Measurements from ENCODE around the gene HBG2.

The HBG2 gene

GRCh38 chr11:5240458-5240857 lies 14.1 kb downstream of the HBG2 start:
- TF ChIP-seq, protein P1, sequence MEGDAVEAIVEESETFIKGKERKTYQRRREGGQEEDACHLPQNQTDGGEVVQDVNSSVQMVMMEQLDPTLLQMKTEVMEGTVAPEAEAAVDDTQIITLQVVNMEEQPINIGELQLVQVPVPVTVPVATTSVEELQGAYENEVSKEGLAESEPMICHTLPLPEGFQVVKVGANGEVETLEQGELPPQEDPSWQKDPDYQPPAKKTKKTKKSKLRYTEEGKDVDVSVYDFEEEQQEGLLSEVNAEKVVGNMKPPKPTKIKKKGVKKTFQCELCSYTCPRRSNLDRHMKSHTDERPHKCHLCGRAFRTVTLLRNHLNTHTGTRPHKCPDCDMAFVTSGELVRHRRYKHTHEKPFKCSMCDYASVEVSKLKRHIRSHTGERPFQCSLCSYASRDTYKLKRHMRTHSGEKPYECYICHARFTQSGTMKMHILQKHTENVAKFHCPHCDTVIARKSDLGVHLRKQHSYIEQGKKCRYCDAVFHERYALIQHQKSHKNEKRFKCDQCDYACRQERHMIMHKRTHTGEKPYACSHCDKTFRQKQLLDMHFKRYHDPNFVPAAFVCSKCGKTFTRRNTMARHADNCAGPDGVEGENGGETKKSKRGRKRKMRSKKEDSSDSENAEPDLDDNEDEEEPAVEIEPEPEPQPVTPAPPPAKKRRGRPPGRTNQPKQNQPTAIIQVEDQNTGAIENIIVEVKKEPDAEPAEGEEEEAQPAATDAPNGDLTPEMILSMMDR (conservative IDR thresholded peaks at IDR 0.05; ENCODE audit: low read length) = no peak
- TF ChIP-seq EZH2phosphoT487 (IDR thresholded peaks at IDR 0.05; ENCODE audit: borderline replicate concordance) = no peak
- Histone ChIP-seq H2AFZ (ENCODE audit: low read length) (no peak overlapping the region), H3K79me2 (ENCODE audit: insufficient read depth, low read length) (no peaks in the 10 kb centered on the region), H3K36me3 (ENCODE audit: insufficient read depth, low read length) (no peaks in the 10 kb centered on the region), H3F3A (ENCODE audit: low read depth) (no peaks in the 10 kb centered on the region), H4K20me1 (ENCODE audit: insufficient read depth, low read length, poor library complexity, severe bottlenecking) (no peaks in the 10 kb centered on the region), H3K27me3 (ENCODE audit: insufficient read depth, low read length, poor library complexity, severe bottlenecking) (no peaks in the 10 kb centered on the region), H3K4me1 (ENCODE audit: insufficient read depth, low read length, poor library complexity, severe bottlenecking) (peaks cover 4% of the 10 kb centered on the region), H3K4me3 (ENCODE audit: low read length, poor library complexity, severe bottlenecking) (no peak overlapping the region), H3K4me2 (ENCODE audit: low read depth, low read length, poor library complexity, severe bottlenecking) (no peak overlapping the region), H3K9me2 (replicated peaks; ENCODE audit: low read depth, low read length) (no peaks in the 10 kb centered on the region), H3K9me3 (ENCODE audit: insufficient read depth, low read depth, low read length) (no peaks in the 10 kb centered on the region), H3K9ac (ENCODE audit: low read depth, low read length, poor library complexity, severe bottlenecking) (no peak overlapping the region)

- H3F3A ChIP-seq (ENCODE audit: low read depth) = no peaks in the 10 kb centered on the region
- no peaks in the 10 kb centered on the region for H3K79me2 ChIP-seq (ENCODE audit: insufficient read depth, low read length)
- no peak for TF ChIP-seq EZH2phosphoT487 (IDR thresholded peaks at IDR 0.05; ENCODE audit: borderline replicate concordance)
- TF ChIP-seq, protein P1 (conservative IDR thresholded peaks at IDR 0.05; ENCODE audit: low read length) = no peak
- no peaks in the 10 kb centered on the region for H3K9me2 ChIP-seq (replicated peaks; ENCODE audit: low read depth, low read length)
- no peak overlapping the region for H3K4me2 ChIP-seq (ENCODE audit: low read depth, low read length, poor library complexity, severe bottlenecking)
- H3K27me3 ChIP-seq (ENCODE audit: insufficient read depth, low read length, poor library complexity, severe bottlenecking) = no peaks in the 10 kb centered on the region
- no peaks in the 10 kb centered on the region for H3K36me3 ChIP-seq (ENCODE audit: insufficient read depth, low read length)
- no peaks in the 10 kb centered on the region for H3K9me3 ChIP-seq (ENCODE audit: insufficient read depth, low read depth, low read length)
- H3K4me3 ChIP-seq (ENCODE audit: low read length, poor library complexity, severe bottlenecking) = no peak overlapping the region
- no peak overlapping the region for H2AFZ ChIP-seq (ENCODE audit: low read length)
- H4K20me1 ChIP-seq (ENCODE audit: insufficient read depth, low read length, poor library complexity, severe bottlenecking) = no peaks in the 10 kb centered on the region
- no peak overlapping the region for H3K9ac ChIP-seq (ENCODE audit: low read depth, low read length, poor library complexity, severe bottlenecking)
- no peaks in the 10 kb centered on the region for H3K4me1 ChIP-seq (ENCODE audit: insufficient read depth, low read length, poor library complexity, severe bottlenecking)
Observed at GRCh38 chr11:5240056-5240455, 14.5 kb downstream of the HBG2 start.

- Histone ChIP-seq H3K4me1 (ENCODE audit: insufficient read depth, low read length, poor library complexity, severe bottlenecking) (no peaks in the 10 kb centered on the region), H4K20me1 (ENCODE audit: insufficient read depth, low read length, poor library complexity, severe bottlenecking) (no peaks in the 10 kb centered on the region), H3K4me3 (ENCODE audit: low read length, poor library complexity, severe bottlenecking) (no peak overlapping the region), H3K9me3 (ENCODE audit: insufficient read depth, low read depth, low read length) (no peaks in the 10 kb centered on the region), H3K9me2 (replicated peaks; ENCODE audit: low read depth, low read length) (no peaks in the 10 kb centered on the region), H2AFZ (ENCODE audit: low read length) (no peak overlapping the region), H3K4me2 (ENCODE audit: low read depth, low read length, poor library complexity, severe bottlenecking) (no peak overlapping the region), H3F3A (ENCODE audit: low read depth) (no peaks in the 10 kb centered on the region), H3K79me2 (ENCODE audit: insufficient read depth, low read length) (no peaks in the 10 kb centered on the region), H3K27me3 (ENCODE audit: insufficient read depth, low read length, poor library complexity, severe bottlenecking) (no peaks in the 10 kb centered on the region), H3K9ac (ENCODE audit: low read depth, low read length, poor library complexity, severe bottlenecking) (no peak overlapping the region), H3K36me3 (ENCODE audit: insufficient read depth, low read length) (no peaks in the 10 kb centered on the region)
- no peak for TF ChIP-seq EZH2phosphoT487 (IDR thresholded peaks at IDR 0.05; ENCODE audit: borderline replicate concordance)
- TF ChIP-seq, protein P1 (conservative IDR thresholded peaks at IDR 0.05; ENCODE audit: low read length) = no peak
Observed at GRCh38 chr11:5239046-5239445, 15.5 kb downstream of the HBG2 start.

Measured in Loucy (cell line).